ENCODE measurements around the gene PNPLA5.

DNA sequence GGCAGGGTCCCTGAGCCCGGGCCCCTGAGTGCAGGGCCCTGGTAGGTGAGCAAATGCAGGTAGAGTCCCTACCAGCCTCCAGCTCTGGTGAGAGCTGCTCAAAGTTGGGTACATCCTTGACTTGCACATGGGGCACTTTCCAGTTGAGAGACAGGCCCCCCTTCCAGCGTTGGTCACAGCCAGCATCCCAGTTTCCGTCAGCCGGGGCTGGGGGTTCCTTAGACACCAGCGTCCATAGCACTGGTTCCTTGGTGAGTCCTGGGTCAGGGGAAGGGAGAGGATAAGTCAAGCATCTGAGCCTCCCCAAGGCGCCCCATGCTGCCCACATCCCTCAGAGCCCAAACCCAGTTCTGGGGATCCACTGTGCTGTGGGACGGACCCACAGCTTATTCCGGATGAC is 5.6 kb downstream of the PNPLA5 start:
- no peak for TF ChIP-seq EZH2 (IDR thresholded peaks at IDR 0.05; ENCODE audit: low read length, missing control alignments)
- TF ChIP-seq, protein P1, sequence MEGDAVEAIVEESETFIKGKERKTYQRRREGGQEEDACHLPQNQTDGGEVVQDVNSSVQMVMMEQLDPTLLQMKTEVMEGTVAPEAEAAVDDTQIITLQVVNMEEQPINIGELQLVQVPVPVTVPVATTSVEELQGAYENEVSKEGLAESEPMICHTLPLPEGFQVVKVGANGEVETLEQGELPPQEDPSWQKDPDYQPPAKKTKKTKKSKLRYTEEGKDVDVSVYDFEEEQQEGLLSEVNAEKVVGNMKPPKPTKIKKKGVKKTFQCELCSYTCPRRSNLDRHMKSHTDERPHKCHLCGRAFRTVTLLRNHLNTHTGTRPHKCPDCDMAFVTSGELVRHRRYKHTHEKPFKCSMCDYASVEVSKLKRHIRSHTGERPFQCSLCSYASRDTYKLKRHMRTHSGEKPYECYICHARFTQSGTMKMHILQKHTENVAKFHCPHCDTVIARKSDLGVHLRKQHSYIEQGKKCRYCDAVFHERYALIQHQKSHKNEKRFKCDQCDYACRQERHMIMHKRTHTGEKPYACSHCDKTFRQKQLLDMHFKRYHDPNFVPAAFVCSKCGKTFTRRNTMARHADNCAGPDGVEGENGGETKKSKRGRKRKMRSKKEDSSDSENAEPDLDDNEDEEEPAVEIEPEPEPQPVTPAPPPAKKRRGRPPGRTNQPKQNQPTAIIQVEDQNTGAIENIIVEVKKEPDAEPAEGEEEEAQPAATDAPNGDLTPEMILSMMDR (conservative IDR thresholded peaks at IDR 0.05 in 1 of 2, IDR thresholded peaks at IDR 0.05 in 1 of 2; ENCODE audit: low read depth in 1 of 2, low read length in 2 of 2), result no peak

Data from fibroblast of lung (primary cell).